PC-9 (cell line): ENCODE measurements around the gene IGIP. TPM values are rescaled to one million over a fixed set of nuclear protein-coding genes. Genes with fewer than 3 reads are reported as not detected.

Experiments used
- BruUV-seq: library from RNA; stranded (reverse); fragments of 400-500 nt; replicated peaks from 2 replicates; lab custom pipeline; 2021; lab: Mats Ljungman, UMichigan
- CTCF ChIA-PET: fragments of 300-600 bp; sonication (Branson Sonifier 250); formaldehyde crosslinking; loops from one replicate; lab custom pipeline; 2022; ENCODE audit warnings: antibody characterized with exemption; lab: Charles Lee
- POLR2A ChIA-PET: fragments of 300-600 bp; sonication (Branson Sonifier 250); formaldehyde crosslinking; loops from one replicate; lab custom pipeline; 2022; ENCODE audit warnings: antibody characterized with exemption; ENCODE audit not compliant: unreplicated experiment; lab: Charles Lee
- DNase-seq, 2 experiments: peaks; one replicate each; pipeline versions ENCODE4 v3.0.0 to v3.0.0-alpha.2; 2015 to 2022; ENCODE audit warnings: mixed read lengths in 1 of 2
- H2AFZ ChIP-seq: fragments of 200-600 bp; sonication (generic); 2 replicates; pipeline ENCODE4 v1.8.1; 2017; ENCODE audit warnings: antibody characterized with exemption
- H3F3A ChIP-seq: fragments of 200-600 bp; sonication (generic); 2 replicates; pipeline ENCODE4 v1.8.1; 2017; ENCODE audit warnings: antibody characterized with exemption, mild to moderate bottlenecking, low read depth; ENCODE audit not compliant: insufficient read depth
- H3K27ac ChIP-seq: fragments of 200-600 bp; sonication (generic); 2 replicates; pipeline ENCODE4 v1.6.1; 2016; ENCODE audit warnings: mixed run types
- H3K27me3 ChIP-seq: fragments of 200-600 bp; sonication (generic); 2 replicates; pipeline ENCODE4 v1.6.1; 2016; ENCODE audit warnings: low read depth, mixed run types; ENCODE audit not compliant: insufficient read depth
- H3K36me3 ChIP-seq: fragments of 200-600 bp; sonication (generic); 2 replicates; pipeline ENCODE4 v1.6.1; 2016; ENCODE audit warnings: low read depth, mixed run types
- H3K4me1 ChIP-seq: fragments of 200-600 bp; sonication (generic); replicated peaks from 2 replicates; pipeline ENCODE4 v1.6.1; 2016; ENCODE audit warnings: mixed run types; ENCODE audit not compliant: insufficient read depth
- H3K4me2 ChIP-seq: fragments of 200-600 bp; sonication (generic); 2 replicates; pipeline ENCODE4 v1.6.1; 2017; ENCODE audit warnings: mixed run types
- H3K4me3 ChIP-seq: fragments of 200-600 bp; sonication (generic); 2 replicates; pipeline ENCODE4 v1.6.1; 2016; ENCODE audit warnings: mixed run types
- H3K79me2 ChIP-seq: fragments of 200-600 bp; sonication (generic); 2 replicates; pipeline ENCODE4 v1.6.1; 2017; ENCODE audit warnings: low read depth, mixed run types
- H3K9me2 ChIP-seq: fragments of 200-600 bp; sonication (generic); 2 replicates; pipeline ENCODE4 v1.8.1; 2017; ENCODE audit warnings: mild to moderate bottlenecking; ENCODE audit not compliant: insufficient read depth
- H3K9me3 ChIP-seq: fragments of 200-600 bp; sonication (generic); 2 replicates; pipeline ENCODE4 v1.8.1; 2016; ENCODE audit warnings: low read depth; ENCODE audit not compliant: insufficient read depth
- H4K20me1 ChIP-seq: fragments of 200-600 bp; sonication (generic); 2 replicates; pipeline ENCODE4 v1.8.1; 2017; ENCODE audit not compliant: insufficient read depth
- CTCF ChIP-seq: fragments of 200-600 bp; sonication (generic); conservative IDR thresholded peaks from 2 replicates; pipeline ENCODE4 v1.6.1; 2017; ENCODE audit warnings: mixed run types, antibody characterized with exemption, mild to moderate bottlenecking, moderate library complexity
- EZH2 ChIP-seq: fragments of 200-600 bp; sonication (generic); IDR thresholded peaks from 2 replicates; pipeline ENCODE4 v1.8.0; 2017; ENCODE audit warnings: antibody characterized with exemption, low read depth
- intact Hi-C: fragments of 100-400 bp; cut with micrococcal nuclease; formaldehyde crosslinking; loops from one replicate; pipeline ENCODE4 v1.10.0; 2022; ENCODE audit not compliant: unreplicated experiment
- total RNA-seq: library from RNA; stranded (reverse); gene quantifications from 2 replicates; pipeline ENCODE4 v1.2.3, GENCODE V29; 2021

IGIP gene
- total RNA-seq, 1 experiment from 2014 or later, result 6.2 TPM

GRCh38 chr5:140090251-140090650 is 35.5 kb upstream of the IGIP start:
- POLR2A ChIA-PET, result no interaction called here
- Histone ChIP-seq H2AFZ (no peak overlapping the region), H3K4me1 (no peaks in the 10 kb centered on the region), H3K27me3 (peaks cover 17% of the 10 kb centered on the region; the same call in 1 of the 2 replicates), H3K4me3 (no peak overlapping the region), H3K9me2 (no peaks in the 10 kb centered on the region), H3K27ac (no peak overlapping the region), H3K9me3 (peaks cover 9% of the 10 kb centered on the region; the same call in 1 of the 2 replicates), H3K79me2 (no peaks in the 10 kb centered on the region), H4K20me1 (no peaks in the 10 kb centered on the region), H3K4me2 (no peak overlapping the region), H3F3A (no peaks in the 10 kb centered on the region), H3K36me3 (no peaks in the 10 kb centered on the region)
- no TSS peak for BruUV-seq
- no peak for TF ChIP-seq EZH2
- TF ChIP-seq CTCF, result no peak
- intact Hi-C loops, result no loop called here
- CTCF ChIA-PET, result interaction anchor here (0.6 kb wide), 1 partner anchor 338 kb away, joined by 3 read pairs; no protein-coding TSS in a partner anchor
- no peak for DNase-seq

- peaks cover 9% of the 10 kb centered on the region; the same call in 1 of the 2 replicates for H3K9me3 ChIP-seq
- H3K36me3 ChIP-seq, result no peaks in the 10 kb centered on the region
- H3K9me2 ChIP-seq, result no peaks in the 10 kb centered on the region
- no peak for DNase-seq
- no TSS peak for BruUV-seq
- H4K20me1 ChIP-seq, result no peaks in the 10 kb centered on the region
- no peaks in the 10 kb centered on the region for H3F3A ChIP-seq
- intact Hi-C loops, result no loop called here
- H3K79me2 ChIP-seq, result no peaks in the 10 kb centered on the region
- no peak overlapping the region for H2AFZ ChIP-seq
- no peak overlapping the region for H3K27ac ChIP-seq
- H3K4me1 ChIP-seq, result no peaks in the 10 kb centered on the region
- ChIA-PET POLR2A (no interaction called here), CTCF (no interaction called here)
- no peak overlapping the region for H3K4me2 ChIP-seq
- TF ChIP-seq CTCF (no peak), EZH2 (no peak)
- no peak overlapping the region for H3K4me3 ChIP-seq
- peaks cover 10% of the 10 kb centered on the region; the same call in 1 of the 2 replicates for H3K27me3 ChIP-seq
These were observed 32.6 kb upstream of the IGIP start for GRCh38 chr5:140093179-140093578.

DNA sequence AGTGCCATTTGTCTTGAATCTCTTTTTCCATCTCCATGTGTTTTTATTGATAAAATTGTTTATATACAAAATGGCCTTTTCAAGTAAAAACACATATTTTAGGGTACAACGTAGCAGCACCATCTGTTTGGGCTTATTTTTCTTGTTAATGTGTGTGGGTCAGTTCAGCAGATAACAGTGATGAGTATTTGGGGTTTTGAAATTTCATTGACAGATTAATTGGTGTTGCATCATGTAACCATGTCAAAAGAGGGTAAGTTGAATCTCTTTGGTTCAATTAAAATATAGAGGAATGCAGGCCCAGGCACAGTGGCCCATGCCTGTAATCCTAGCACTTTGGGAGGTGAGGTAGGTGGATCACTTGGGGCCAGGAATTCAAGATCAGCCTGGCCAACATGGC is 31.9 kb upstream of the IGIP start:
- Histone ChIP-seq H3K27ac (no peak overlapping the region), H3K4me3 (no peak overlapping the region), H3K79me2 (no peaks in the 10 kb centered on the region), H3K4me2 (no peak overlapping the region), H3F3A (no peaks in the 10 kb centered on the region), H3K27me3 (peaks cover 10% of the 10 kb centered on the region; the same call in 1 of the 2 replicates), H3K9me2 (no peaks in the 10 kb centered on the region), H3K36me3 (no peaks in the 10 kb centered on the region), H3K9me3 (peaks cover 9% of the 10 kb centered on the region; the same call in 1 of the 2 replicates), H3K4me1 (no peaks in the 10 kb centered on the region), H4K20me1 (no peaks in the 10 kb centered on the region), H2AFZ (no peak overlapping the region)
- CTCF ChIA-PET, result no interaction called here
- DNase-seq, result no peak
- no peak for TF ChIP-seq EZH2
- no peak for TF ChIP-seq CTCF
- no TSS peak for BruUV-seq
- POLR2A ChIA-PET, result no interaction called here
- intact Hi-C loops, result no loop called here
